KBM-7 (cell line): ENCODE data around the gene ATF7.
"Not testable (repeated sequence)": the region's sequence is repeated elsewhere in the genome, so short reads cannot be mapped to it uniquely, and the experiment has no call there.

Source experiments
- DNase-seq: peaks from one replicate; pipeline ENCODE4 v3.0.0-alpha.2; 2015
- in situ Hi-C: fragments of 300-500 bp; cut with MboI; formaldehyde crosslinking; loops from 2 replicates; pipeline ENCODE4 v1.14.3; 2020; ENCODE audit warnings: low sequenced_read_pairs, low pct_unique_long_range_greater_than_20kb, mixed read lengths

Gene ATF7

GRCh38 chr12:53575502-53576249 is 50.5 kb downstream of the ATF7 start:
- in situ Hi-C loops: no loop called here
- peak; percentile 21 for DNase-seq

- in situ Hi-C loops: no loop called here
- DNase-seq: no peak
These were observed 53.9 kb downstream of the ATF7 start for GRCh38 chr12:53572134-53572758.

DNA sequence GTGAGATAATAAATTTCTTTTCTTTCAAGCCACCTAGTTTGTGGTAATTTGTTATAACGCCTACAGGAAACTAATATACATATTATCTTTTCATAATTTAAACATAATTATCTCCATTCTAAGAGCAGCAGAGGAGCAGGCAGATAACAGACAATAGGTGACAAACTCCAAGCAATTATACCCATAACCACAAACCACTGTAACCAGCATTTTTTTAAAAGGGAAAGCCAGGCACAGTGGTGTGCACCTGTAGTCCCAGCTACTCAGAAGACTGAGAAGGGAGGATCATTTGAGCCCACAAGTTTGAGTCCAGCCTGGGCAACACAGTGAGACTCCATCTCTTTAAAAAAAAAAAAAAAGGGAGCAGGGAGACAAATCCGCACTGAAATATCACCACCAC is 54.9 kb downstream of the ATF7 start:
- in situ Hi-C loops: no loop called here
- DNase-seq: no peak

GRCh38 chr12:53568809-53569557 is 57.2 kb downstream of the ATF7 start:
- in situ Hi-C loops: no loop called here

DNA sequence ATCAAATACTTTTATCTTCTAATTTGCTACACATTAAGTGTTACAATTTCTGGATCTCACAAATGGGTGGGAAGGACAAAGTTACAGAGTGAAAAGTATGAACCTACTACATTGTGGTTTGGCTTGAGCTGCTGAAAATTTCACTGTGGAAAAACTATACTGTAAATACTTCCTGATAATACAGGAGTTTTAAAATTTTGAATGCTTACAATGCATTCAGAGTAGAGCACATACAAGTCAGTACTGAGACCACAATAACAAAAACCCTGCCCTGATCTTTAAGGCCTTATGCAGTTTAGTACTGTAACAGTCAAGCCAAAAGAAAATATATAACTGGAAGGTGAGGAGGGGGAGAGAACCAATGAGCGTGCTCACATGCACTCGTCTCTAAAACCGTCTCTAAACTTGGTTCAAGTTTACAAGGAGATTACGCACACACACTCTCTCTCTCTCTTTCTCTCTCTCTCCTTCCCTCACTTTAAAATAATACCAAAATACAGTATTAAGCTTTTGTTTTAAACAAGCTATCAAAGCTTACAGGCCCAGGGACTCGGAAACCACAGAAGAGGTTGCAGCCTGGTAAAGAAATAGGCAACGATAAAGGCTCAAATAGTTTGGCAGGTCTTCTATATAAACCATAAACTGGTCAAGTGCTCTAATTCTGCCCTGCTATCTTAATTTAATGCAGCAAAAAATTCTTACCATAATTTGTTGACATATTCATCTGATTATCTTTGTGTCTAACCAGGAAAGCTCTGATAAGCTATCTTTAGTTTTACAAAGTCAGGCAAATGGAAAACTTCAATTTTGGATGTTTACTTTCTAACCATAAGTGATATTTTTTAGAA is 58.0 kb downstream of the ATF7 start:
- no peak for DNase-seq
- in situ Hi-C loops: no loop called here

More at GRCh38 chr12:53568809-53569557, 57.2 kb downstream of the ATF7 start:
- no peak for DNase-seq

DNA sequence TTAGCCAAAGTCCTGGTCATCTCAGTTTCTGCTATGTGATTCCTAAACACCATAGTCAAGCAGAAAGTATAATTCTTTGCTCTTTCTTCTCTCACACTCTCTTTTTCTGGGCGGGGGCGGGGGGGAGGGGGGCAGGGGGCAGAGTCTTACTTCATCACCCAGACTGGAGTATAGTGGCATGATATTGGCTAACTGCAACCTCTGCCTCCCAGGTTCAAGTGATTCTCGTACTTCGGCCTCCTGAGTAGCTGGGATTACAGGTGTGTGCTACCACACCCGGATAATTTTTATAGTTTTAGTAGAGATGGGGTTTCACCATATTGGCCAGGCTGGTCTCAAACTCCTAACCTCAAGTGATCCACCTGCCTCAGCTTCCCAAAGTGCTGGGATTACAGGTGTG is 60.8 kb downstream of the ATF7 start:
- in situ Hi-C loops, DNase-seq: not testable (repeated sequence)

- in situ Hi-C loops: no loop called here
- DNase-seq: no peak
These were observed 61.2 kb downstream of the ATF7 start for GRCh38 chr12:53564941-53565340.

GRCh38 chr12:53564278-53564677 is 61.9 kb downstream of the ATF7 start:
- in situ Hi-C loops: no loop called here
- no peak for DNase-seq

GRCh38 chr12:53563452-53564028 is 62.6 kb downstream of the ATF7 start:
- in situ Hi-C loops: no loop called here

GRCh38 chr12:53561590-53561953 is 64.6 kb downstream of the ATF7 start:
- in situ Hi-C loops: no loop called here

More at GRCh38 chr12:53563452-53564028, 62.6 kb downstream of the ATF7 start:
- no peak for DNase-seq

GRCh38 chr12:53560912-53561589 is 65.1 kb downstream of the ATF7 start:
- in situ Hi-C loops: no loop called here
- no peak for DNase-seq

More at GRCh38 chr12:53561590-53561953, 64.6 kb downstream of the ATF7 start:
- DNase-seq: no peak

GRCh38 chr12:53560351-53560750 is 65.8 kb downstream of the ATF7 start:
- in situ Hi-C loops: no loop called here
- no peak for DNase-seq

DNA sequence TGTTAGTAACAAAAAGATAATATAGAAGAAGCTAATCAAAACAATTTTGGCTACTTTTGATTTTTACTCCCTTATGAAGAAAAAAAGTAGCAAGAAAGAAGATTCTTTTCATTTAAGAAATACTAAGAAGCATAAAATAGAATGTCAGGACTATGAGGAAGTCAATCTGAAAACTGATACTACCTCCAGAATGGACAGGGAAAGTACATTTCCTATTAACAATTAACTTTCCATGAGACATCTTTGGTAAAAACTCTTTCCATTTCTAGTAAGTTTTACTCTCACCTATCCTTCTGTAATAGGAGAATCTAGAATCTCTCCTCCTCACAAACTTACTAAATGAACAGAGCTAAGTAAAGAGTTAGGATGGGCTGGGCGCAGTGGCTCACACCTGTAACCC is 67.6 kb downstream of the ATF7 start:
- DNase-seq: no peak
- in situ Hi-C loops: no loop called here

GRCh38 chr12:53552361-53553327 is 73.5 kb downstream of the ATF7 start:
- DNase-seq: no peak
- in situ Hi-C loops: no loop called here

DNA sequence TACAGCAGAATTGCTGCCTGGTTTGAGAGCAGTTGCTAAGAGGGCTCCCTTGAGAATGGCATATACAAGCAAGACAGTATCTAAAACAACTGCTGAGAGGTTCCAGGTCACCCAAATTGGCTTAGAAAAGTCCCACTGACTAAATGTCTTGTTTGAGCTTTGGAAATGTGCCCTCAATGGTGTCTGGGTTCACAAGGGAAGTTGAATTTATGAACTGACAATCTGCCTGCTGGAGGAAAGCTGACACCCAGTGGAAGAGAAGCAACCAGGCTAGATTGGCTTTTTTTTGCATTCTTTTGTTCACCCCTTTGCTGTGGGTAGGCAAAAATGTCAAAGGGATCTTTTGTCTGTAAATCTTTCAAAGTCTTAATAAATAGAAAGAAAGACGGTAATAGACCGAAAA is 74.3 kb downstream of the ATF7 start:
- DNase-seq: no peak
- in situ Hi-C loops: no loop called here

DNA sequence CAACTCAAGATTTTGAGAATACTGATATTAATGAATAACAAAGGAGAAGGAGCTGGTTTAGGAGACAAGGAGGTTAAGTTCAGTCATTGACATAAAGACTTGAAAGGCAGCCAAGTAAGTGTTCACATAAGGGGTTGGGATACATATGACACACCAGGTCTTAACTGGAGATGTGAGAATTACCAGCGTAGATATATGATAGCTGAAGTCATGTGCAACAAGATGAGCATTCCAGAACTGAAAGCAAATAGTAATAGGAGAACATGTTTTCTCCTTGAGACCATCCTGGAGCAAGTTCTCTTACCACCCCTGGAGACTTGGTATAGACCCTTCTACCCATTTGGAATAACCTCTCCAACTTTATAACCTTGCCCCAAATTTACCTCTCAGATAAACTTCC is 75.6 kb downstream of the ATF7 start:
- in situ Hi-C loops: no loop called here
- no peak for DNase-seq

GRCh38 chr12:53550131-53550530 is 76.1 kb downstream of the ATF7 start:
- in situ Hi-C loops, DNase-seq: not testable (repeated sequence)
